Suppressor macrophage treated with lipopolysaccharide for 1 hour (primary cell): ENCODE measurements around the gene SNRNP27.
"Not testable (repeated sequence)": the region's sequence is repeated elsewhere in the genome, so short reads cannot be mapped to it uniquely, and the experiment has no call there.

ENCODE experiments used
- DNase-seq, 3 donors: peaks; one replicate each; pipeline ENCODE4 v3.0.0-alpha.2; 2020 to 2022

Gene SNRNP27

DNA sequence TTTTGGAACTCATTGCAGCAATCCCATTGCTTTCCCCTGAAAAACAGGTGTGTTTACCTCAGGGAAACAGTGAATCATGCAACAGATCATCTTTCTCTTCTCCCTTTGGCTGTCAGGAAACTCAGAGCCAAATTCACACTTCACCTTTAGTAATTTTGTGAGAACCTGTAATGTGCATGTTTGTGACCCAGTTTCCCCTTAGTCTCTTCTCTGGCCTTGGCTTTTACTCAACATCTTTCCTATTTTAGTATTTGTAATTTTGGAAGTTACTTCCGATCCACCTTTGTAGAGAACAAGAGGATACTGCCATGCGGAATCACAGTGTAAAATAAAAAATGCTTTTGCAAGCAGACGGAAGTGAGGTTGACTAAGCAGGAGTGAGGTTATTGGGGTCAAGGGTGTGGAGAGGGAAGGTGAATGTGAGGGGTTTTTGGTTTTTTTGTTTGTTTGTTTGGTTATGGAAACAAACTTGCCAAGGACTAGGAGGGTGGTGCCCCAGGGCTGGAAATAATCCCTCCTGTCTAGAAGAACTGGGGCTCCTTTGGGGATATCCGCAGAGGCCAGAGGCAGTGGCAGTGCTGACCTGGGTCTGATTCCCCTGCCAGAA, 53.7 kb downstream of the SNRNP27 start:
- DNase-seq, result peak; percentile 62 to 87 (median 81)

DNA sequence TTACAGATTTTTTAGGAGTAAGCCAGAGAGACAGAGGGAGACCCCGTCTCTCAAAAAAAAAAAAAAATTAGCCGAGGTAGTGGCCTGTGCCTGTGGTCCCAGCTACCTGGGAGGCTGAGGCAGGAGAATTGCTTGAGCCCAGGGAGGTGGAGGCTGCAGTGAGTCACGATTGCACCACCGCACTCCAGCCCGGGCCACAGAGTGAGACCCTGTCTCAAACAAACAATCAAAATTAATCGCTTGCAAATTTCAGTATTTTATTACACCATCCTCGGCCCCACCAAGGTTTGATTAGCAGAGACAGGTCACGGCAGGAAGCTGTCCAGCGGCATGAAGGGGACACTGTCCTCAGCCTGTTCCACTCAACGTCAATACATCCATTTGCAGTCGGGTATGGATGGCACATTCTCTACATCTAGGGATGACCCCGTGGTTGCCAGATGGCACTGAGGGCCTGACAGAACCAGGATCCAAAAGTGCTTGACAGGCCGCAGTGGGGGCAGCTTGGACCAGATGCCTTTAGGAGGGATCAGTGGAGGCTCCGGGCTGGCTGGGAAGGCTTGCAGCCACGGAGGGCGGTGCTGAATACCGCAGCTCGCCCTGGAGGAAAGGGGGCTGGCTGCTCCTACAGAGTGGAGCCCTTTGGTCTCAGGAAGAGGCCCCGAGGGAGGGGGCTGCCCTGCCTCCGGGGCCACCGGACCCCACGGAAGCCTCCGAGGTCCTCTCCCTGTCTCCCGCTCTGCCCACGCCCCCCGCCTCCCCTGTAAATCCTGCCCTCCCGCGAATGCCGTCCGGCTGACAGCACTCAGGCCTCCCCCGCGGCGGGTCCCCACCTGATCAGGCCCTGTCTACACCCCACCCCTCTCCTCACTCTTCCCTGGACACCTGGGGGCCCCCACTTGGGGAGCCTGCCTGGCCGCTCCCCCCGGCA, 54.5 kb downstream of the SNRNP27 start:
- DNase-seq, result no peak

DNA sequence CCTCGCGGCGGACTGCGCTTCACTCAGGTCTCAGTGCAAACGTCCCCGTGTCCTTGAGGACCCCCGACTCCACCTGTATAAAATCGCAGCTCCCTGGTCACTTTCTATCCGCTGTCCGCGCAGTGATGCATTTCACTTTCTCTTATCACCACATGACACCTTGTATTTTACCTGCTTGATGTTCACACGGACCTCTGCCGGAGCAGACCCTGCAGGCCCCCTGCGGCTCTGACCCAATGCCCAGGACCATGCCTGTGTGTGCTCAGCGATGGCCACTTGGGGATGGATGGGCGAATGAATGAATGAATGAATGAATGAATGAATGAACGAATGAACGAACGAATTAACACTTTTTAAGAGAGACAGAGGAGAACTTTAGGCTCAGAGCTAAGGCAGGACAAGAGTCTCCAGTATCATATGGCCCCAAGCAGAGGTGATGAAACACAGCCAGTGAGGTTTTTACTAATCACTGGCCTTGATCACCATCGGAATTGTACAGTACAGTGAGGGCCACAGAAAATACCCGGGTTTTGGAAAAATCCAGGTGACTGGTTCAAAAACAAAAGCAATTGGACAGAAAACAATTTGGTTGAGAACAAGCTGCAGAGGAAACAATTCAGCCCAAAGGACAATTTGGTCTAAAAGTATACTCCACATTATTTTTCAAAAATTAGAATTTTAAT, 55.3 kb downstream of the SNRNP27 start:
- DNase-seq, result no peak

GRCh38 chr2:69950241-69950640, 56.5 kb downstream of the SNRNP27 start:
- no peak for DNase-seq

- not testable (repeated sequence) for DNase-seq
These were observed 56.9 kb downstream of the SNRNP27 start for GRCh38 chr2:69950671-69951070.

DNA sequence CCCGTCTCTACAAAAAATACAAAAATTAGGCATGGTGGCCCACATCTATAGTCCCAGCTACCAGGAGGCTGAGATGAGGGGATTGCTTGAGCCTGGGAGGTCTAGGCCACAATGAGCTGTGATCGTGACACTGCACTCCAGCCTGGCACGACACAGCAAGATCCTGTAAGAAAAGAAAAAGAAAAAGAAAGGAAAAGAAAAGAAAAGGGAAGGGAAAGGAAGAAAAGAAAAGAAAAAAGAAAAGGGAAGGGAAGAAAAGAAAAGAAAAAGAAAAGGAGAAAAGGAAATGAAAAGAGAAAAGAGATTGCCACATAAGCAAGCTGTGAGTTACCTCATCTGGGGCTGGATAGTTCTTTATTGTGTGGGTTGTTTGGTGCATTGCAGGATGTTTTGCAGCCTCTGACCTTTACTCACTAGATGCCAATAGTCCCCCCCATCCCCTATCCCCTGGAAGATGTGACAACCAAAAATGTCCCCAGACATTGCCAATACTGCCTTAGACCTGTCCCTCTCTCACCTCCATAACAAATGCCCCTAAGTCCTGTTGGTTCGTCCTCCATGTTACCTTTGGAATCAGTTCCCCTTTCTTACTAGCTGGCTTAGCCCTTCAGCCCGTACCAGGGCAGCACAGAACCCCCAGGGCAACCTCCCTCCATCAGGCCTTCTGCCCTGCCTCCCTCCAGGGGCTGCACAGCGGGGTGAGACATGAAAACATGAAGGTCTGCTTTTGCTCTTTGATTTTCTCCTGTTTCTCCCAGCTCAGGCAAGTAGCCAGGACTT, 58.8 kb downstream of the SNRNP27 start:
- peak; percentile 47 to 64 (median 55) for DNase-seq

- no peak for DNase-seq
These were observed 60.3 kb downstream of the SNRNP27 start for GRCh38 chr2:69954084-69954483.
